Measurements from ENCODE around the gene RCVRN. TPM values are rescaled to one million over a fixed set of nuclear protein-coding genes. Genes with fewer than 3 reads are reported as not detected.

Gene RCVRN
- total RNA-seq (2022) (not detected in 2 replicates), Bru-seq, nascent RNA (not detected), BruChase-seq, experiment 1, labeled RNA remaining after a 6-hour chase (percentile 8 among the genes with signal in this experiment), BruChase-seq, experiment 2, labeled RNA remaining after a 2-hour chase (not detected)
- long read RNA-seq, result 0 reads

GRCh38 chr17:9905078-9905415, at the start of gene RCVRN:
Gene RCVRN (minus strand): TSS chr17:9905271. CDS start chr17:9905180, 91 bp downstream.
- no peak for TF ChIP-seq CTCF (IDR thresholded peaks at IDR 0.05; ENCODE audit: unreplicated experiment)
- Mint-ChIP-seq H3K9me3 (ENCODE audit: unreplicated experiment) (peaks cover 9% of the 10 kb centered on the region), H3K4me3 (ENCODE audit: unreplicated experiment) (no peak within 1 kb of the TSS), H3K4me1 (ENCODE audit: insufficient read depth, unreplicated experiment) (no peaks in the 10 kb centered on the region), H3K27ac (ENCODE audit: low read depth, unreplicated experiment) (no peak within 1 kb of the TSS), H3K36me3 (ENCODE audit: insufficient read depth, unreplicated experiment) (no peaks in the 10 kb centered on the region), H3K27me3 (ENCODE audit: insufficient read depth, unreplicated experiment) (no peaks in the 10 kb centered on the region)
- intact Hi-C loops (cut with micrococcal nuclease), result no loop called here
- no peak for DNase-seq (ENCODE audit: unreplicated experiment)
- POLR2A ChIA-PET, result no interaction called here
- BruUV-seq (replicated peaks), result no TSS peak
- CTCF ChIA-PET, result interaction anchor here (1.1 kb wide), 1 partner anchor 13 kb away, joined by 3 read pairs; no protein-coding TSS in a partner anchor

- ChIA-PET POLR2A (no interaction called here), CTCF (interaction anchor here (0.7 to 1.0 kb wide), 2 partner anchors 16 to 109 kb away, joined by 3 read pairs; no protein-coding TSS in a partner anchor)
- DNase-seq (ENCODE audit: unreplicated experiment), result no peak
- H3K36me3 Mint-ChIP-seq (ENCODE audit: insufficient read depth, unreplicated experiment), result no peaks in the 10 kb centered on the region
- no peak for TF ChIP-seq CTCF (IDR thresholded peaks at IDR 0.05; ENCODE audit: unreplicated experiment)
- no peaks in the 10 kb centered on the region for H3K9me3 Mint-ChIP-seq (ENCODE audit: unreplicated experiment)
- H3K4me1 Mint-ChIP-seq (ENCODE audit: insufficient read depth, unreplicated experiment), result no peaks in the 10 kb centered on the region
- H3K4me3 Mint-ChIP-seq (ENCODE audit: unreplicated experiment), result no peak overlapping the region
- BruUV-seq (replicated peaks), result no TSS peak
- intact Hi-C loops (cut with micrococcal nuclease), result no loop called here
- H3K27ac Mint-ChIP-seq (ENCODE audit: low read depth, unreplicated experiment), result no peak overlapping the region
- peaks cover 3% of the 10 kb centered on the region for H3K27me3 Mint-ChIP-seq (ENCODE audit: insufficient read depth, unreplicated experiment)
Measured at GRCh38 chr17:9953492-9953891, 48.4 kb upstream of the RCVRN start.

GRCh38 chr17:9951803-9952202, 46.7 kb upstream of the RCVRN start:
- Mint-ChIP-seq H3K4me1 (ENCODE audit: insufficient read depth, unreplicated experiment) (no peaks in the 10 kb centered on the region), H3K27ac (ENCODE audit: low read depth, unreplicated experiment) (no peak overlapping the region), H3K4me3 (ENCODE audit: unreplicated experiment) (no peak overlapping the region), H3K9me3 (ENCODE audit: unreplicated experiment) (no peaks in the 10 kb centered on the region), H3K36me3 (ENCODE audit: insufficient read depth, unreplicated experiment) (no peaks in the 10 kb centered on the region), H3K27me3 (ENCODE audit: insufficient read depth, unreplicated experiment) (no peaks in the 10 kb centered on the region)
- no peak for DNase-seq (ENCODE audit: unreplicated experiment)
- CTCF ChIA-PET, result no interaction called here
- intact Hi-C loops (cut with micrococcal nuclease), result no loop called here
- POLR2A ChIA-PET, result no interaction called here
- no TSS peak for BruUV-seq (replicated peaks)
- no peak for TF ChIP-seq CTCF (IDR thresholded peaks at IDR 0.05; ENCODE audit: unreplicated experiment)

- DNase-seq (ENCODE audit: unreplicated experiment), result no peak
- Mint-ChIP-seq H3K4me3 (ENCODE audit: unreplicated experiment) (no peak overlapping the region), H3K9me3 (ENCODE audit: unreplicated experiment) (no peaks in the 10 kb centered on the region), H3K27ac (ENCODE audit: low read depth, unreplicated experiment) (no peak overlapping the region), H3K27me3 (ENCODE audit: insufficient read depth, unreplicated experiment) (no peaks in the 10 kb centered on the region), H3K36me3 (ENCODE audit: insufficient read depth, unreplicated experiment) (no peaks in the 10 kb centered on the region), H3K4me1 (ENCODE audit: insufficient read depth, unreplicated experiment) (no peaks in the 10 kb centered on the region)
- intact Hi-C loops (cut with micrococcal nuclease), result no loop called here
- no TSS peak for BruUV-seq (replicated peaks)
- ChIA-PET POLR2A (no interaction called here), CTCF (interaction anchor here (0.8 kb wide), 1 partner anchor 10 kb away, joined by 4 read pairs; no protein-coding TSS in a partner anchor)
- TF ChIP-seq CTCF (IDR thresholded peaks at IDR 0.05; ENCODE audit: unreplicated experiment), result no peak
Measured at GRCh38 chr17:9948928-9949327, 43.9 kb upstream of the RCVRN start.
